Psoas muscle (tissue), 8 donors: ENCODE results near the gene EPC2. TPM values are rescaled to one million over a fixed set of nuclear protein-coding genes. Genes with fewer than 3 reads are reported as not detected.

Experiments
- ATAC-seq, 4 donors: fragments of 200-7000 bp; cut with Tn5 transposase; one replicate each; pipeline ENCODE4 v1.9.1; 2020; ENCODE audit warnings: moderate library complexity in 3 of 4, mild to moderate bottlenecking in 2 of 4
- DNase-seq, 2 donors: peaks; one replicate each; pipeline ENCODE4 v3.0.0-alpha.2; 2020
- H3K27ac ChIP-seq: fragments of 200-600 bp; one replicate; pipeline ENCODE4 v1.8.0; 2022
- H3K27me3 ChIP-seq, 3 donors: fragments of 200-600 bp in 1 of 3; one replicate each; pipeline versions ENCODE4 v1.6.1 to v1.8.0; 2013 to 2022; ENCODE audit warnings: low read length in 2 of 3, mild to moderate bottlenecking in 2 of 3, moderate library complexity in 1 of 3; ENCODE audit not compliant: insufficient read depth in 3 of 3
- H3K36me3 ChIP-seq, 2 donors: fragments of 200-600 bp in 1 of 2; one replicate each; pipeline versions ENCODE4 v1.6.1 to v1.8.0; 2013 to 2022; ENCODE audit warnings: low read depth in 1 of 2, mild to moderate bottlenecking in 1 of 2, moderate library complexity in 1 of 2; ENCODE audit not compliant: insufficient read depth in 1 of 2
- H3K4me1 ChIP-seq: fragments of 200-600 bp; one replicate; pipeline ENCODE4 v1.8.0; 2022
- H3K4me3 ChIP-seq: fragments of 200-600 bp; one replicate; pipeline ENCODE4 v1.8.0; 2022; ENCODE audit warnings: mild to moderate bottlenecking
- H3K9me3 ChIP-seq: fragments of 200-600 bp; one replicate; pipeline ENCODE4 v1.8.0; 2022
- CTCF ChIP-seq: fragments of 200-600 bp; IDR thresholded peaks from one replicate; pipeline ENCODE4 v1.8.0; 2022; ENCODE audit warnings: antibody characterized with exemption
- WGBS, 3 donors: extraction: QIAGEN DNeasy Blood & Tissue Kit; methylation state at CpG; one replicate each; pipeline versions ENCODE4 v1.1.6 to v1.1.7; 2013; 5-methylcytosine and 5-hydroxymethylcytosine counted together
- intact Hi-C, 2 donors: fragments of 100-400 bp; cut with DNase I; formaldehyde crosslinking; loops; one replicate each; pipeline versions ENCODE4 v1.11.0 to v1.14.2; 2022
- polyA plus RNA-seq, 3 donors: library from polyadenylated mRNA; stranded (reverse); fragments of 200-250 nt; gene quantifications; one replicate each; pipeline ENCODE4 v1.2.3, GENCODE V29; 2013
- total RNA-seq, 4 donors: library from RNA; stranded (reverse); fragmentation: NEBNext Ultra II Directional in 2 of 4; extraction: Animal tissue kit (Norgen Biotek cat#: 25700) in 2 of 4; gene quantifications; one replicate each; pipeline versions ENCODE4 v1.2.1 to v1.2.4, GENCODE V29; 2021 to 2023
- donor health status: healthy with polysubstance abuse.
- donor health status: DM: no; HTN: no; CAD: no; lungs with moderate emphysema.
- donor health status: Bipolar disorder and iron deficiency.
- donor health status: healthy.
- donor health status: DM: yes; HTN: yes; CAD: no.
- donor health status: DM: no; HTN: no; CAD: no.
- donor health status: DM: no; HTN: no; CAD: no.
- donor health status: DM: yes; HTN: yes; CAD: no.

Gene EPC2
- total and polyA plus RNA-seq, 7 donors: 6.3 to 21.4 (median 15.7) TPM

GRCh38 chr2:148614322-148615049, 30.1 kb upstream of the EPC2 start:
- TF ChIP-seq CTCF: no peak
- H3K9me3 ChIP-seq: no peaks in the 10 kb centered on the region
- DNase-seq (no peak), ATAC-seq (peak in 1 of 4 donors; percentile 35)
- WGBS, 3 donors: 42 to 54% (median 43%) methylated on average over 6 of the region's 6 CpGs
- H3K4me1 ChIP-seq: peaks cover 22% of the 10 kb centered on the region
- no peaks in the 10 kb centered on the region for H3K36me3 ChIP-seq
- H3K4me3 ChIP-seq: no peak overlapping the region
- intact Hi-C loops: no loop called here
- H3K27ac ChIP-seq: no peak overlapping the region
- no peaks in the 10 kb centered on the region for H3K27me3 ChIP-seq

GRCh38 chr2:148615381-148615841, 29.1 kb upstream of the EPC2 start:
- ATAC-seq (no peak), DNase-seq (no peak)
- no peak for TF ChIP-seq CTCF
- WGBS, 3 donors: 42 to 52% (median 47%) methylated on average over 3 of the region's 3 CpGs
- intact Hi-C loops: no loop called here
- no peaks in the 10 kb centered on the region for H3K9me3 ChIP-seq
- H3K36me3 ChIP-seq: no peaks in the 10 kb centered on the region
- H3K4me3 ChIP-seq: no peak overlapping the region
- peaks cover 22% of the 10 kb centered on the region for H3K4me1 ChIP-seq
- H3K27me3 ChIP-seq: no peaks in the 10 kb centered on the region
- no peak overlapping the region for H3K27ac ChIP-seq

GRCh38 chr2:148616662-148617061, 27.9 kb upstream of the EPC2 start:
- Histone ChIP-seq H3K36me3 (no peaks in the 10 kb centered on the region), H3K27ac (no peak overlapping the region), H3K4me3 (no peak overlapping the region), H3K27me3 (no peaks in the 10 kb centered on the region), H3K4me1 (peaks cover 22% of the 10 kb centered on the region), H3K9me3 (no peaks in the 10 kb centered on the region)
- intact Hi-C loops: no loop called here
- no peak for TF ChIP-seq CTCF
- ATAC-seq (no peak), DNase-seq (no peak)

- H3K4me1 ChIP-seq: peaks cover 22% of the 10 kb centered on the region
- no peak for ATAC-seq
- no peak overlapping the region for H3K27ac ChIP-seq
- TF ChIP-seq CTCF: no peak
- no peaks in the 10 kb centered on the region for H3K36me3 ChIP-seq
- 77 to 78% (median 78%) methylated on average over 5 of the region's 5 CpGs for WGBS, 3 donors
- H3K4me3 ChIP-seq: no peak overlapping the region
- no peak for DNase-seq
- no peaks in the 10 kb centered on the region for H3K27me3 ChIP-seq
- intact Hi-C loops: no loop called here
- H3K9me3 ChIP-seq: no peaks in the 10 kb centered on the region
Observed at GRCh38 chr2:148617219-148617618, 27.3 kb upstream of the EPC2 start.
